ENCODE data around the gene ITPR3.
A peak's percentile ranks its signal among the peaks of the same experiment; 100 is the strongest.

The ITPR3 gene

DNA sequence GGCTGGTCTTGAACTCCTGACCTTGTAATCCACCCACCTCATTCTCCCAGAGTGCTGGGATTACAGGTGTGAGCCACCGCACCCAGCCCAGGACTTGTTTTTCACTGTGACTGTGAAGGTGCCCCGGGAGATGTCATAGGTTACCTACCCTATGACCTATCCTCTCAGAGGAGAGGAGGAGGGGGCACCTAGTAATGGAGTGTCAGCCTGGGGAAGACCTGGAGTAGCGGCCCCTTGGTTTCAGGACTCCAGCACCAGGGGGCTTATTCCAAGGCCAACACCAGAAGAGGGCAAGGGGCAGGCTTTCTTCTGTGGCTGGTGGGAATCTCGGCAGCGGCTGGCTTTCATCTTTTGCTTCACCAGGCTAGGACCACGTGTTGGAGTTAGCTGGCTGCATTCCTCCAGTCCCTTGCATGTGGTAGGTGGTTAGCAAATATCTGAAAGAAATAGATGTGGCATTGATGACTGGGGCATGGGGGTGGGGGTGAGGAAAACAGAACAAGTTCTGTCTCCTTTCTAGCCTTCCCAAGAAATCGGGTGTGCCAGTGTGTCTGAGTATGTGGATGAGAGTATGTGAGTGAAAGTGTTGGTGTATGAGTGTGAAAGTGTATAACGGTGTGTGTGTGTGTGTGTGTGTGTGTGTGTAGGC, 7.9 kb upstream of the ITPR3 start:
- no peak overlapping the region for H3K4me3 ChIP-seq (ENCODE audit: low read depth, low read length)
- DNase-seq (ENCODE audit: low read depth), result no peak
- TF ChIP-seq CTCF (IDR thresholded peaks at IDR 0.05; ENCODE audit: insufficient read depth, low read depth, low read length, missing control alignments), result no peak

GRCh38 chr6:33613795-33614168, 7.3 kb upstream of the ITPR3 start:
- H3K4me3 ChIP-seq (ENCODE audit: low read depth, low read length), result no peak overlapping the region
- no peak for TF ChIP-seq CTCF (IDR thresholded peaks at IDR 0.05; ENCODE audit: insufficient read depth, low read depth, low read length, missing control alignments)
- DNase-seq (ENCODE audit: low read depth), result no peak

DNA sequence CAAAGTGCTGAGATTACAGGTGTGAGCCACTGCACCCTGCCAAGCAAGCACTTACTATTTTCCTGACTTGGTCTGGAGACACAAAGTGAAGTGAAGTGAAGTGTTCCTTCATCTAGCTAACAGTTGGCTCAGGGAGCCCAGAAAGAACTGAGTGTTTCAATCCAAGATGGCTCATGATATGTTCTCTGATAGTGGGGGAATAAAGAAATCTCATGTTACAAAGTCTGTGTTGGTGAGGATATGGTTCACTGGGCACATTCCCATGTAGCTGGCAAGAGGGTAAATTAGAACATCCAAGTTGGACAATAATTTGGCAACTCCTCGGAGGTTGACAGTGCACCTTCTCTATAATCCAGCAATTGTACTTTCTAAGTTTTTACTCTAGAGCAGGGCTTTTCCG, 5.0 kb upstream of the ITPR3 start:
- no peak for DNase-seq (ENCODE audit: low read depth)
- H3K4me3 ChIP-seq (ENCODE audit: low read depth, low read length), result no peak overlapping the region
- no peak for TF ChIP-seq CTCF (IDR thresholded peaks at IDR 0.05; ENCODE audit: insufficient read depth, low read depth, low read length, missing control alignments)

DNA sequence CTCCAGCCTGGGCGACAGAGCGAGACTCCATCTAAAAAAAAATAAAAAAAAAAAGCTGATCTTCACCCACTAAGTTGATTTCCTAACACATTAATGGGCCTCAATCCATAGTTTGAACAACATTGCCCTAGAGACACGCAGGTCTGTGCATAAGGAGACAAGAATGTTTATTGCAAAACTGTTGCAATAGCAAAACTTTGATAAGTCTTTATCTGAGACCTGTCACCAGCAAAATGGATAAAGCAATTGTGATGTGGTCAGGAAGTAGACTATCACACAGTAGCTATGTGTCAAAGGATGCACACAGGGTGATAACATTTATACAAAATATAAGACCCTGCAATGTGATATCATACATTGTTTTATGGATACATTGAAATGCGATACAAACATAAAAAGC, 4.2 kb upstream of the ITPR3 start:
- no peak overlapping the region for H3K4me3 ChIP-seq (ENCODE audit: low read depth, low read length)
- no peak for DNase-seq (ENCODE audit: low read depth)
- no peak for TF ChIP-seq CTCF (IDR thresholded peaks at IDR 0.05; ENCODE audit: insufficient read depth, low read depth, low read length, missing control alignments)

- TF ChIP-seq CTCF (IDR thresholded peaks at IDR 0.05; ENCODE audit: insufficient read depth, low read depth, low read length, missing control alignments), result no peak
- H3K4me3 ChIP-seq (ENCODE audit: low read depth, low read length), result no peak overlapping the region
These were observed 1.8 kb upstream of the ITPR3 start for GRCh38 chr6:33619166-33619840.

DNA sequence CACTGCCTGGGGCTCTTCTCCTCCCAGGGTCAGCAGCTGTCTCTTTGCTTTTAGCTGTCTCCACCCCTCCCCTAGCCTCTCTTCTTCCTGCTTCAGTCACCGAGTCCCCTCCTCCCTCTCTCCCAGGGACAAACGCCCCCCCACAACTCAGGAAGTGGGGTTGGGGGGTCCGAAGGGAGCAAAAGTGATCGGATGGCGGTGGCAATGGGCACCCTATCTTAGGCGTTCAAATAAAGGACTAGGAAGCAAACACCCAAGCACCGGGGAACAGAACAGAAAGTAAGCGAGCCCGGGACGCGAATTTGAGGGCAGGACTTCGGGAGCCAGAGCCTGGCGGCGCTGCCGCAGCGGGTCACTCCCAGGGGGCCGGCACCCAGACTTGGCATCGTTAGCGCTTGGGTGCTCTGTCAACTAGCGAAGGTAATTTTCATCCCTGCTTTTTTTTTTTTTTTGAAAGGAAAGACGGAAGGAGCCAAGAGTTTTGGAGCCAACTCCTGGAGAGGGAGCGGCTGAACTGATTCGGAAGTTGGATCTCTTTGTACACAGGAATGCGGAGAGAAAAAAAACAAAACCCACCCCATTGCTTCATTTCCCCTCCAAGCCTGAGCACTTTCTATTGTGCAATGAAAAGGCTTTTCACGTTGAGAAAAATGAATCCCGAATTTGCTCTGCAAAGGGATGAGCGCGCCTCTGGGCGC, 815 bp upstream of the ITPR3 start:
- peak overlapping the region; percentile 79 for H3K4me3 ChIP-seq (ENCODE audit: low read depth, low read length)
- TF ChIP-seq CTCF (IDR thresholded peaks at IDR 0.05; ENCODE audit: insufficient read depth, low read depth, low read length, missing control alignments), result no peak
- DNase-seq (ENCODE audit: low read depth), result peak; percentile 56

More at GRCh38 chr6:33619166-33619840, 1.8 kb upstream of the ITPR3 start:
- no peak for DNase-seq (ENCODE audit: low read depth)

All from GM12865 (cell line).